ENCODE data around the gene ZNF112.

GRCh38 chr19:44315883-44316282 is 40.6 kb downstream of the ZNF112 start:
- no peak for TF ChIP-seq CTCF (conservative IDR thresholded peaks at IDR 0.05; ENCODE audit: low read depth, low read length)
- TF ChIP-seq EZH2 (IDR thresholded peaks at IDR 0.05; ENCODE audit: borderline replicate concordance, low read depth, low read length, poor library complexity, severe bottlenecking), result no peak
